GM21737 (cell line): ENCODE data around the gene OXA1L.
"Not testable (repeated sequence)": the region's sequence is repeated elsewhere in the genome, so short reads cannot be mapped to it uniquely, and the experiment has no call there.

Experiments used
- ATAC-seq: cut with Tn5 transposase; IDR thresholded peaks from one replicate; pipeline ENCODE4 v1.9.1; 2021; ENCODE audit warnings: mild to moderate bottlenecking, moderate library complexity; ENCODE audit not compliant: unreplicated experiment

The OXA1L gene

DNA sequence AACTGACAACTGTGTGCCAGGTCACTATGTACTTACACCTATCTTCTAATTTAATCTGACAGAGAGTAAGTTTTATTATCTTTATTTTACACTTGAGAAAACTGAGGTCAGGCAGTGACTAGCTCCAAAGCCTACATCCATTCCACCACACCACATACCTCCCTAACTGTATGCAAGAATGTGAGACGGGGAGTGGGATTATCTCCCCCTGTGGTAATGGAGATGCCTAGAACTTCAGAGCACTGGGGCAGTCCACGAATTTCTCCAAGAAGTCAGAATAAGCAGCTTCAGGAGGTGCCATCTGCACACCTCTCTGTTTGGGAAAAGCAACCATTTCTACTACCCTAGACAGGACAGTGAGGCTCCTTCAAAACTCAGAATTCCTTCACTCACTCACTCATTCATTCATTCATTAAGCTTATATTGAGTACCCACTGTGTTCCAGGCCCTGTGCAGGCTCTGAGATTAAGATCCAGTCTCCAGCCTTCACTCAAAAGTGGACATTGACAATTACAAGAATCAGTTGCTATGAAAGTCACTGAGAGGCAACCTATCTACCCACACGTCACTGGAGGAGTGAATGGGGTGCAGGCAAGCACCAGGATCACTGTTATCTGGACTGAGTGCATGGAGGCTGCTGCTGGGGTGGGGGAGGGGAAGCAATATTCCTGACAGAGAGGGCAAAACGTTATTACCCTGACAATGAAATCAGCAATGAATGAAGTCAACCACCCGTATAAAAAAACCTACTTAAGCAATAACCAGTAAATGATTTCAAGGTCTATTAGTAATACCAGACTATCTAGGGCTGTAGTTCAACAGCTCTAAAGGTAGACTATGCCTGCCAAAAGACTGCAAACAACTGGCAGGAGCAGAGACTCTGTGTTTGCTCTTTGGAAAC lies 30.8 kb downstream of the OXA1L start:
- ATAC-seq: no peak

DNA sequence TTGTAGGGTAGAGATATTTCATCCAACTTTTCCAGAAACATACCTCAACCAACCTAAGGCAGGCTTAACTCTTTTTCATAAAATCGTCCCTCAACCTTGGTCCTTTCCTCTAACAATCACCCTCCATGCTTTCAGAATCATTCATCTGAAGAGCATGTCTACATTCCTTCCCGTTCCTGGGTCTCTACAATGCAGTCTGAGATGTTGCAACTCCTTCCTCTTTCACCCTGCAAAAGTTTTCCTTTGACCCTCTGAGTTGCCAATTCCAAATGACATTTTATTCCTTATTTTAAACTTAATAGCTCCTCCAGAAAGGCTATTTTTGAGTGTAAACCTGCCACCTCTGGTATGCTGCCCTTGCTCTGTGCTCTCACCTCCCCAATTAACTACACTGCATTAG lies 32.0 kb downstream of the OXA1L start:
- no peak for ATAC-seq

DNA sequence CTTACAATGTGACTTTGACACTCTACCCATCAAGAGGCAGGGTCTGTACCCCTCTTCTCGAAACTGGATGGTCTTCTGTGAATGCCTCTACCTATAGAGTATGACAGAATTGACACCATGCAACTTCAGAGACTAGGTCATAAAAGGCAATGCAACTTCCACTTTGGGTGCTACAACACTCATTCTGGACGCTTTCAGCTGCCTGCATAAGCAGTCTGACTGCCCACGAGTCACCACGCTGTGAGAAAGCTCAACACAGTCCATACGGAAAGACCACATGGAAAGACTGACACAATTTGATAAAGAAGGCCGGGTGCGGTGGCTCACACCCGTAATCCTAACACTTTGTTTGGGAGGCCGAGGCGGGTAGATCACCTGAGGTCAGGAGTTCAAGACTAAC lies 33.9 kb downstream of the OXA1L start:
- no peak for ATAC-seq

DNA sequence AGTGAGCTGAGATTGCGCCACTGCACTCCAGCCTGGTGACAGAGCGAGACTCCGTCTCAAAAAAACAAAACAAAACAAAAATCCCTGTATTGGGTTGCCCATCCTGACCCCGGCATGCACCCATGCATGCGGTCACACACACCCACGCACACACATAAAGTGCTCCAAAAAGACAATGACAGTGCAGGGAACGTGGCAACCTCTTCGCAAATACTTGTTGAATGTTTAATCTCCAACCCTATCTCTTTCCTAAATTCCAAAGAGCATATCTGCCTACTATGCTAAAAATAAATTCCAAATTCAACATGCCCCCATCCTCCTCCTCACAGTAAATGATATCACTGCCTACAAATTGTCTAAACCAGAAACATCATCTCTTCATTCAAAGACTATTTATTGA lies 35.2 kb downstream of the OXA1L start:
- no peak for ATAC-seq

DNA sequence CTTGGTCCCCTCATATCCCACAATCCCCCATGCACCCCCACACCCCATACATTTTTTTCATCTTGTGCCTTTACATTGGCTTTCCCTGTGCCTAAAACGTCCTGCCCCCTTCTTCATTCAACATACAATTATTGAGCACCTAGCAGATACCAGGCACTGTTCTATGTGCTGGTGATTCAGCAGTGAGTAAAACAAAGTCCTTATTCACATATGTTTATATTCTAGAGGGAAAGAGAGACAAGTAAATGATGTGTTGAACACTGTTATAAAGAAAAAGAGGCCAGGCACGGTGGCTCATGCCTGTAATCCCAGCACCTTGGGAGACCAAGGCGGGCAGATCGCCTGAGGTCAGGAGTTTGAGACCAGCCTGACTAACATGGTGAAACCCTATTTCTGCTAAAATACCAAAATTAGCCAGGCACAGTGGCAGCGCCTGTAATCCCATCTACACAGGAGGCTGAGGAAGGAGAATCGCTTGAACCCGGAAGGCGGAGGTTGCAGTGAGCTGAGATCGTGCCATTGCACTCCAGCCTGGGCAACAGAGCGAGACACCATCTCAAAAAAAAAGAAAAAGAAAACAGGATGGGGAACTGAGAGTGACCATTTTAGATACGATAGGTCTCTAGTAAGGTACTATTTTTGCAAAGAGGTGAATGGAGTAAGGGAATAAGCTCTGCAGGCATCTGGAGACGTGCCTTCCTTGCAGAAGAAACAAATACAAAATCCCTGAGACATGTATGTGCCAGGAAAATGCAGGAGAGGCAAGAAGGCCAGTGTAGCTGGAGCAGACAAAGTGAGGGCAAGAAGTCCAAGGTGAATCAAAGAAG lies 36.6 kb downstream of the OXA1L start:
- no peak for ATAC-seq

DNA sequence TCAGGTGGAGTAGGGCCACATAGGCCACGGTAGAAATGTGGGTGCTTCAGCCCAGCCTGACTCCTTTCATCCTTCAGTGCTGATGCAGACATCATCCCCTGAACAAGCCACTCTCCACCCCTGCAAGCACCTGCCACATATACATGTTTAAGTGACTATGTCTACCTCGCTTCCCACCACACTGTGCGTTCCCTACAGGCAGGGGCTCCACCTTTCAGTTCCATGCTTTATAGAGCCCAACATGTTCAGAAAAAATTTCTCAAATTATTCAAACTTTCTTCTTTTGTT lies 37.1 kb downstream of the OXA1L start:
- ATAC-seq: no peak

DNA sequence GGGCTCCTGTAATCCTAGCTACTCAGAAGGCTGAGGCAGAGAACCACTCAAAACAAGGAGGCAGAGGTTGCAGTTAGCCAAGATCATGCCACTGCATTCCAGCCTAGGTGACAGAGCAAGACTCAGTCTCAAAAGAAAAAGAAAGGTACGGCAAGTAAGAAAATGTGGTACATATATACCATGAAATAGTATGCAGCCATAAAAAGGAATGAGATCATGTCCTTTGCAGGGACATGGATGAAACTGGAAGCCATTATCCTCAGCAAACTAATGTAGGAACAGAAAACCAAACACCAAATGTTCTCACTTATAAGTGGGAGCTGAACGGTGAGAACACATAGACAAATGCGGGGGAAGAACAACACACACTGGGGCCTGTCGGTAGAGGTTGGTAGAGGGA lies 38.7 kb downstream of the OXA1L start:
- ATAC-seq: not testable (repeated sequence)

DNA sequence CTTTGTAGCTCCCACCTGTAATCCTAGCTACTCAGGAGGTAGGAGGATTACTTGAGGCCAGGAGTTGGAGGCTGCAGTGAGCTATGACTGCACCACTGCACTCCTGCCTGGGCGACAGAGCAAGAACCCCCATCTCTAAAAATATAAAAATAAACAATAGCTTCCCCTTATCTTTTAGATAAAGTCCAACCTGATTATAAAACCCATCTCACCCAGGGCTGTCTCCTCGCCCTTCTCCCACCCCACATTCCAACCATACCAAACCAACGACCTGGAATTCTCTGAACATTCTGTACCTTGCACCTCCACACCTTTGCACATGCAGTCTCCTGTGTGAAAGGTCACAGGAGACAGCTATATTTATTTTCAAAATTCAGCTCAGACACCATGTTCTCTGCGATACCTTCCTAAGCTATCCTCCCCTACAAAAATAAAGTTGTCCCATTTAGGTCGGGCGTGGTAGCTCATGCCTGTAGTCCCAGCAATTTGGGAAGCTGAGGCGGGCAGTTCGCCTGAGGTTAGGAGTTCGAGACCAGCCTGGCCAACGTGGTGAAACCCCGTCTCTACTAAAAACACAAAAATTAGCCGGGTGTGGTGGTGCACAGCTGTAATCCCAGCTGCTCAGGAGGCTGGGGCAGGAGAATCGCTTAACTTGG lies 41.1 kb downstream of the OXA1L start:
- ATAC-seq: no peak

DNA sequence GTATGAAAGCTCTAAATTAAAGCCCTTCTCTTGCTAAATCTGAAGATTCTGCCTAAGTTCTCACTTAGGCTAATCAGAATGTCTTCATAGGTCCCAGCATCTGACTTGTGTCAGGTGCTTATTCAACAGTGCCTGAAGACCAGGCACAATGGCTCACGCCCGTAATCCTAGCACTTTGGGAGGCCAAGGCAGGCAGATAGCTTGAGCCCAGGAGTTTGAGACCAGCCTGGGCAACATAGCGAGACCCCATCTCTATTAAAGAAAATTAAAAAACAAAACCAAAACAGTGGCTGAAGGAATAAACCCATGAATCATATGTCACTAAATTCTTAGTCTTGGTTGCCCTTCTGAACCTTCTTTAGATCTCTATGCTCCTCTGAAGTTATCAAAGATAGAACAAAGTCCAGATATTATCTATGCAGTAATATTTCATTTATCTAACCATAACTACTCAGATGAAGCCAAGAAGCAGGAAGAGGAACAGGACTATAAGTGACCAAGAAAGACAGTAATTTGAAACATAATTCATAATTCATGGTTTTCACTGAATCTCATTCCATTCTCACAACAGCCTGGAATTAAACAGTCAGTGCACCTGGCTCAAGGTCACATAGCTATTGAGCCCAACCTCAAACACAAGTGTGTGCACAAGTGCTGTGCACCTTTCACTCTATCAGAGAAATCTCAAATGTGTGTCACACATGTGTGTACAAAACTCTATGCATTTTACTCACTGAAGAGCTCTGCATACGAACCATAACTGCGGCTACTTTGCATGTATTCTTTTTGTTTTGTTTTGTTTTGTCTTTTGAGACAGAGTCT lies 42.1 kb downstream of the OXA1L start:
- no peak for ATAC-seq

DNA sequence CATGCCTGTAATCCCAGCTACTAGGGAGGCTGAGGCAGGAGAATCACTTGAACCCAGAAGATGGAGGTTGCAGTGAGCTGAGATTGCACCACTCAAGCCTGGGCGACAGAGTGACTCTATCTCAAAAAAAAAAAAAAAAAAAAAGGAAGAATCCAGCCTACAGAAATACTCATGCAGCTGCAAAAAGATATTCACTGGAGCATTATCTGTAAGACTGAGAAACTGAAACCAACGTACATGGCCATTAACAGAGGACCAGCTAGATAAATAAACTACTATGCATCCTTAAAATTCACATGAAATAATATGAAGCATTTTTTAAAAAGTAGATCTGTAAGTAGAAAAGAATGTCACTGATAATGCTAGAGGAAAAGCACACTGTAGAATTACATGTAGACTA lies 45.2 kb downstream of the OXA1L start:
- ATAC-seq: no peak

DNA sequence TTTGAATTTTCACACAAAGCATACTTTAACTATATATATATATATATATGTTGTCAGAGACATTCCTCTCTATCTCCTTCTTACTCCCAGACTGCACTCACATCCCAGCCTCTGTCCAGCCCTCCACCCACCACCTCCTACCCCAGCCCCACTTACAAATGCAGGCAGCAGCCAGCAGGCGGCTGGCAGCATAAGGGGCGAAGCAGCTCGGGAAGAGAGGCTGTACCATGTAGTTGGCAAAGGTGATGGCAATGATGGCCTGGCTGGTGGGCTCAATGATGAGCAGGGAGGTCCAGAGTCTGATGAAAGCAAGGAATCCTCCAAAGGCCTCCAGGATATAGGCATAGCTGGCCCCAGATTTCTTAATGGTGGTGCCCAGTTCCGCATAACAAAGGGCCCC lies 46.3 kb downstream of the OXA1L start:
- no peak for ATAC-seq

DNA sequence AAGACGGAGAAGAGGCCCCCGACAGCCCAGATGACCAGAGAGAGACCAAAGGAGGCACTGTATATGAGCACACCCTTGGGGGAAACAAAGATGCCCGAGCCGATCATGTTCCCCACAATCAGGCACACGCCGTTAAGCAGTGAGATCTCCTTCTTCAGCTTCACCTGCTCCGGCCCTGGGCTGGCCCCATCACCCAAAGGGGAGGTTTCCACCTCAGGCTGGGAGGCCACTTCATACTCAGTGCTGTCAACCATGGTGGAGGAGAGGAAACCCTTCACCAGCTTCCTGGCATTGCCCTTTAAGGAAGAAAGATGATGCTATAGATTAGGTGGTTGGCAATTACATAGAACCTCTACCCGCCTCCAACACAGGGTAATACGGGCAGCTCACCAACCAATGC lies 46.7 kb downstream of the OXA1L start:
- no peak for ATAC-seq

DNA sequence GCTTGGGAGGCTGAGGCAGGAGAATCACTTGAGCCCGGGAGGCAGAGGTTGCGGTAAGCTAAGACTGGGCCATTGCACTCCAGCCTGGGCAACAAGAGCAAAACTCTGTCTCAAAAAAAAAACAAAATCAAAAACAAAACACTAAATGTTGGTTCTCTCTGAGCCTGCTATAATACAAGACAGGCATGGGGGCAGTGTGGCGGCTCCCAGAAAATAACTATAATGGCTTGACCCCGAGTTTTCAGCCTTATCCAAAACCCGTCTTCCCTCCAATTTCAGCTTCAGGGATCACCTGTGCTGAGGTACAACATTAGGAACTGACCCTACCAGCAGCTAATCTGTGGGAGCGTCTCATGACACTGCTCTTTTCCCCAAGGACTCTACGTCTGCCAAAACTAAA lies 47.9 kb downstream of the OXA1L start:
- ATAC-seq: no peak

DNA sequence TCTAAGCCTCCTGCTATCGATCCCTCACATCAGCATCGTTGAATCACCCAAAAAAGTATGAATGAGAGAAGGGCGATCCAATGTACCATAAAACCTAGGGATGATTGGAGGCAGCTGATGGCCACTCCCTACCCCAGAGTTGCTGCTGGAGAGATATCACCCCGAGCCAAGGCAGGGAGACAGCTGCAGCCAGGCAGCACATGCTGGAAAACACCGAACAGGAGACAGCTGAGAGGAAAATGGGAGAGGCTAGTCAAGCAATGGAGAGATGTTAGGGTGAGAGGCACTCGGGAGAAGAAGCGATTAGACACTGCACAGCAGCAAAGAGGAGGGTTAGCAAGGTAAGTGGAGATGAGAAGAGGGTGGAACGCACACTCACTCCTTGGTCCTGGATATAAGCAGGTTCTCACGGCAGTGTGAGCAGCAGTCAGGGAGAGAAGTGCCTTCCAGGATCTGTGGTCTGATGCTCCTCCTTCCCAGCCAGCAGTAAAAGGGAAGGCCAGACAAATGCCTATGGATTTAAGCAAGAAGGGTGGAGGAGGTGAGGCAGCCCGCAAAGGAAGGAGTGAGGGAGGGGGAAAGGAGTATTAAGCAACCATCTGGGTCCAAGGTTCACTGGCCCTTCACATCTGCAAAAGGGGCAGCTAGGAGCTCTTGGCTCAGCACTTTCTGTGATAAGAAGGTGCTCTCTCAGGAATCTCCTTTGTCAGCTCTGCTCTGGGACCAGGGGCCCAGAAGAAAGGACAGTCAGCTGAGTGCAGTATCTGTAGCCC lies 48.6 kb downstream of the OXA1L start, which contains the start of gene SLC7A7:
Gene SLC7A7, minus strand, starts transcription at position 495 of the 773 bp plus-strand sequence. CDS start 2,037 bp downstream, outside the sequence.
- no peak for ATAC-seq

DNA sequence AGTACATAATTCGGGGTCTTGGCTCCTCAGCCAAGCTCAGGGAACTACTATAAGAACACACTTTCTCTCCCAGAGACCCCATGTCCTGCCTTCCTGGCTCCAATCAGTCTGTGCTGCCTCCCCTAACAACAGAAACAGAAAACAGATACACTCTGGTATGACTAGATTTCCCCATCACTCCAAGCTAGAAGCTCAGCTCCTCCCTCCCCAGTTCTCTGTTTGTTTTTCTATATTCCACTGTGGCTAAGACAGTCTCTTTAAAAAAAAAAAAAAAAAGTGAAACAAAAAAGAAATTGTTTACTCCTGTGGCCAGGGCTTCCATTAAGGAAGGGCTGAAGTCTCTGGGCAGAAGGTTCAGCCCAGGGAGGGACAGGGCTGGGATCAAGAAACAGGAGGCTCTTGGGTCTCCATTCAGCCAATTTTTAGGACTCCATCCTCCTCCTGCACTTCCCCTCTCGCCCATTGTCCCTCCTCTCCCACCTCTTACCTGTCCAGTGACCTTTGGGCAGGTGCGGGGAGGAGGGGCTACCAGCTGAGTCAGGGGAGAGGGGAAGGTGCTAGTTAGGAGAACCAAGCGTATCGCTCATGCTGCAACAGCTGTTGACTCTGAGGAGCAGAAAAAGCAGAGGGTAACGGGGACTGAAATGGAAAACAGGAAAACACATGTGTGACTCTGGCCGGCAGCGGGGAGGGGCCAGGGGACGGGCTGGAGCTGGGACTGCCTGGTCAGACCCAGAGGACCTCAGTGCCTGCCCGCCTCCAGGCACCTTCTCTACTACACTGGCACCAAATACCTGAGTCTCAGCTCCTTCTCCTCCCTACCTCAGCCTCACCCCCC lies 52.9 kb downstream of the OXA1L start:
- ATAC-seq: no peak

DNA sequence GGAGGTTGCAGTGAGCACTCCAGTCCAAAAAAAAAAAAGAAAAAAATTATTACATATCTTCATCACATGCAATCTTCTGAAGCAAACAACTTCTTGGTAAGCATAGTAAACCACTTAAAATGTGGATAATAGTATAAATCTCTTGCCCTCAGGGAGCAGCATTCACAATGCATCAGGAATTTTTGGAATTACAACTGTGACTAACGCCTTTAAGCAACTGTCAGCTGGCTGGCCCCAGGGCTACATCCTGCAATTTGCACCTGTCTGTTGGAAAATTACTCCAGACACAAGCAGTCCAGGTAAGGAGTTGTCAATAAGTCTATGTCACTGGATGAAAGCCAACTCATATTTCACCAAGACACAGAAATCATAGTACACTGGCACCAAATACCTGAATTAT lies 54.2 kb downstream of the OXA1L start:
- no peak for ATAC-seq

DNA sequence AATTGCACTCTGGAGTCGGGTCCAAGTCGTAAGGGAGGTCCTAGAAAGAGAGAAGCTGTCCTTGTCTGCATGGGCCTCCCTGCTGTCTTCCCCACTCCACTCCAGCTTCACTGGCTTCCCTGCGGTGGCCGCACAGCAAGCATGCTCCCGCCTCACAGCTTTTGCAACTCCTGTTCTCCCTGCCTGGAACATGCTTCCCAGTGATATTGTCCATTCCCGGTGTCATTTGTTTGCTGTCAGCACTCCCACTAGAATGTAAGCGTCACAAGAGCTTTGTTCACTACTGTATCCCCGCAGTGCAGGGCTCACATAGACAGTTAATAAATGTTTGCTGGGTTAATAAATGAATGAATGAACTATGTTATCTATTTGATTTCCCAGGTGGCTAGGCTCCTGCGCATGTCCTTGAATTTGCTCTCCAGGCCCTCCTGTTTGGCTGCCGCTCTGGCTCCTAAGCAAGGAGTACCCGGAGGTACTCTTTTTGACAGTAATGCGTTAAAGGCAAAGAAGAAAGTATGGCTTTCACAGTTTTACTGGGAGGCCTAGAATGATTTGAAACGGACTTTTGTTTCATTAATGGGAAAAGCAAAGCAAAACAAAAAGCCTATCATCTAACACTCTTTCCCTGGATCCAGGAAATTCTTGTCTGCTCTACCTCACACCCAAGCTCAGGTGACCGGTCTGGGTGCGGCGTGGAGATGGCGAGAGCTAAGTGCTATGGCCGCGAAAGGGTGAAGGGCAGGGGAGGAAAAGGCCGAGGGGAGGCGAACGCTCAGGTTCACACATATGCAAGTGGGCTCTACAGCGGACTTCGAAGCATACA lies 54.9 kb downstream of the OXA1L start:
- no peak for ATAC-seq

DNA sequence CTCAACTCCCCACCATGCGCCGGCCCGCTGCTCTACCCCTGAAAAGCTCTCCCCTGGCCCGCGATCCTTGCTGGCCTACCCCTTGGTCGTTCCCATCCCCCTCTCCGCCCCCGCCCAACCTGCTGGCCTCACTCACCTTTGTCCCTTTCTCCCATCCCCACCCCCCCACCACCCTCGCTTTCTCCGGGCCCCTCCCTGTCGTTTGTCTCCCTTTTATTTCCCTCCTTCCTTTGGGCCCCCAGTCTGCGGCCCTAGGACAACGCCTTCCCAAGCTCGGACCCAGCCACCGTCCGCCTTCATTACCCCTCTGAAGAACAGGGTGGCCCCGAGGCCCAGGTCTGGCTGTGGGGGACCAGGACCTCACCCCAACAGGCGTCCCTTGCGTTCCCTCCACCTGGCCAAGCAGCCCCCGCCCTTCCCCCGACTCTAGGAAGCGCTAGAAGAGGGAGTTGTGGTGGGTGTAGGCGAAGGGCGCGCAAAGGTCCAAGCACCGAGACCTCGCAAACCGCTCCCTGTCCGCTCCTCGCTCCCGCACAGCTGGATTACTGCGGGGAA lies 55.6 kb downstream of the OXA1L start:
- no peak for ATAC-seq
